Measurements from ENCODE around the gene ATP5ME. TPM values are rescaled to one million over a fixed set of nuclear protein-coding genes. Genes with fewer than 3 reads are reported as not detected.

ATP5ME gene
- total RNA-seq, 1 experiment from 2014 or later = 425 TPM

- no peak for TF ChIP-seq CTCF (conservative IDR thresholded peaks at IDR 0.05)
- no peak overlapping the region for H2BK12ac ChIP-seq (ENCODE audit: insufficient read length, low read depth, low read length)
- H3K4me3 Mint-ChIP-seq = peak overlapping the region in 1 of 2 experiments; percentile 60; a peak in 2 of 5 replicates
Observed at GRCh38 chr4:679629-680028, 5.6 kb upstream of the ATP5ME start.

More at GRCh38 chr4:679629-680028, 5.6 kb upstream of the ATP5ME start:
- no peak overlapping the region for H3T11ph ChIP-seq (ENCODE audit: low read length)
- peaks cover 11% of the 10 kb centered on the region for H3K23me2 ChIP-seq (ENCODE audit: insufficient read length, low read depth, low read length, poor library complexity, severe bottlenecking)
- H3K56ac ChIP-seq (ENCODE audit: insufficient read length, low read depth, low read length) = no peak overlapping the region
- no peaks in the 10 kb centered on the region for H3K79me2 ChIP-seq (ENCODE audit: insufficient read depth, low read length)
- Mint-ChIP-seq H3K36me3 (ENCODE audit: insufficient read depth in 1 of 3, low read depth in 3 of 3) (no peaks in the 10 kb centered on the region; a peak in 2 of 7 replicates), H3K27ac (no peak overlapping the region), H3K9me3 (no peaks in the 10 kb centered on the region), H3K27me3 (ENCODE audit: low read depth) (peaks cover 11% of the 10 kb centered on the region), H3K4me1 (peaks cover 2 to 20% of the 10 kb centered on the region in 2 experiments)
- H3K18ac ChIP-seq (ENCODE audit: insufficient read length, low read depth, low read length) = no peak overlapping the region
- H4K20me1 ChIP-seq (ENCODE audit: control insufficient read depth, insufficient read depth, insufficient read length) = no peaks in the 10 kb centered on the region
- no peak overlapping the region for H2BK20ac ChIP-seq (ENCODE audit: low read depth, low read length, poor library complexity, severe bottlenecking)
- H3K27ac ChIP-seq (ENCODE audit: insufficient read length, low read depth, low read length) = no peak overlapping the region
- no CpG with 5 or more reads among the region's 11 CpGs for WGBS (ENCODE audit: extremely low coverage, insufficient read length, low lambda C conversion rate)
- no peaks in the 10 kb centered on the region for H3K79me1 ChIP-seq (ENCODE audit: insufficient read depth, low read depth, low read length, poor library complexity, severe bottlenecking)
- H4K8ac ChIP-seq (replicated peaks; ENCODE audit: insufficient read length, low read depth, low read length) = no peak overlapping the region
- H3K23ac ChIP-seq (ENCODE audit: insufficient read length, low read depth, low read length) = no peak overlapping the region
- no peak for DNase-seq
- no peak overlapping the region for H2BK120ac ChIP-seq (ENCODE audit: low read depth, low read length, poor library complexity, severe bottlenecking)
- no peak overlapping the region for H3K9ac ChIP-seq (ENCODE audit: extremely low read depth, insufficient read length, low read length)
- no peak overlapping the region for H3K4ac ChIP-seq (ENCODE audit: low read depth, low read length)
- no peaks in the 10 kb centered on the region for H3K9me3 ChIP-seq (ENCODE audit: control insufficient read depth, low read depth, low read length)
- no peak overlapping the region for H3K14ac ChIP-seq (ENCODE audit: insufficient read depth, low read length)
- no peak overlapping the region for H2AFZ ChIP-seq (ENCODE audit: low read length)
- no peaks in the 10 kb centered on the region for H3K4me1 ChIP-seq (ENCODE audit: insufficient read depth, low read length)
- H4K91ac ChIP-seq (ENCODE audit: insufficient read length, low read depth, low read length) = no peak overlapping the region
- no peak overlapping the region for H2AK5ac ChIP-seq (ENCODE audit: insufficient read length, low read length)
- no peak overlapping the region for H2BK5ac ChIP-seq (ENCODE audit: insufficient read length, low read length)
- no peak overlapping the region for H4K5ac ChIP-seq (ENCODE audit: insufficient read length, low read depth, low read length)
- H3K27me3 ChIP-seq (ENCODE audit: insufficient read depth, low read length) = no peaks in the 10 kb centered on the region
- H2BK15ac ChIP-seq (ENCODE audit: low read depth, low read length) = no peak overlapping the region
- H3K4me2 ChIP-seq (ENCODE audit: insufficient read depth, insufficient read length, low read length) = no peak overlapping the region

Data from H9 (cell line).